ENCODE data around the gene WDFY4.

Gene WDFY4

GRCh38 chr10:48695636-48696534, 11.2 kb downstream of the WDFY4 start:
- Histone ChIP-seq H3K9ac (ENCODE audit: low read length) (no peak overlapping the region), H3K4ac (ENCODE audit: low read depth, low read length) (no peak overlapping the region), H3K56ac (ENCODE audit: low read length) (no peak overlapping the region), H2AK5ac (ENCODE audit: low read length) (no peak overlapping the region), H4K5ac (ENCODE audit: low read length) (no peak overlapping the region), H3K4me3 (ENCODE audit: low read length) (no peak overlapping the region), H2BK15ac (replicated peaks; ENCODE audit: low read depth) (no peak overlapping the region), H3K4me2 (ENCODE audit: low read length) (no peak overlapping the region), H3K79me1 (ENCODE audit: low read length) (no peaks in the 10 kb centered on the region), H2BK5ac (ENCODE audit: low read length) (no peak overlapping the region), H3K18ac (ENCODE audit: low read length) (no peak overlapping the region), H2BK120ac (ENCODE audit: low read depth, low read length) (no peak overlapping the region), H3K27me3 (ENCODE audit: insufficient read depth, low read length, poor library complexity) (no peaks in the 10 kb centered on the region), H4K8ac (ENCODE audit: low read depth, low read length) (no peak overlapping the region), H3K23ac (ENCODE audit: low read length) (no peak overlapping the region), H3K79me2 (ENCODE audit: control insufficient read depth, insufficient read depth, low read length) (no peaks in the 10 kb centered on the region), H3K36me3 (ENCODE audit: control insufficient read depth, insufficient read depth, low read length) (no peaks in the 10 kb centered on the region), H3K27ac (ENCODE audit: low read depth, low read length) (no peak overlapping the region), H3K4me1 (ENCODE audit: control insufficient read depth, low read depth, low read length) (peaks cover 2% of the 10 kb centered on the region)
- WGBS (ENCODE audit: extremely low coverage, insufficient coverage, low lambda C conversion rate): no CpG with 5 or more reads among the region's 13 CpGs
- no peak for DNase-seq

GRCh38 chr10:48696535-48696873, 11.8 kb downstream of the WDFY4 start:
- Histone ChIP-seq H3K18ac (ENCODE audit: low read length) (no peak overlapping the region), H2AK5ac (ENCODE audit: low read length) (no peak overlapping the region), H2BK15ac (replicated peaks; ENCODE audit: low read depth) (no peak overlapping the region), H3K56ac (ENCODE audit: low read length) (no peak overlapping the region), H3K36me3 (ENCODE audit: control insufficient read depth, insufficient read depth, low read length) (no peaks in the 10 kb centered on the region), H3K4me2 (ENCODE audit: low read length) (no peak overlapping the region), H2BK120ac (ENCODE audit: low read depth, low read length) (no peak overlapping the region), H3K79me2 (ENCODE audit: control insufficient read depth, insufficient read depth, low read length) (no peaks in the 10 kb centered on the region), H2BK5ac (ENCODE audit: low read length) (no peak overlapping the region), H4K5ac (ENCODE audit: low read length) (no peak overlapping the region), H3K23ac (ENCODE audit: low read length) (no peak overlapping the region), H3K4ac (ENCODE audit: low read depth, low read length) (no peak overlapping the region), H3K79me1 (ENCODE audit: low read length) (no peaks in the 10 kb centered on the region), H3K27ac (ENCODE audit: low read depth, low read length) (no peak overlapping the region), H3K27me3 (ENCODE audit: insufficient read depth, low read length, poor library complexity) (no peaks in the 10 kb centered on the region), H3K4me1 (ENCODE audit: control insufficient read depth, low read depth, low read length) (peaks cover 2% of the 10 kb centered on the region), H3K4me3 (ENCODE audit: low read length) (no peak overlapping the region), H4K8ac (ENCODE audit: low read depth, low read length) (no peak overlapping the region), H3K9ac (ENCODE audit: low read length) (no peak overlapping the region)
- DNase-seq: no peak
- no CpG with 5 or more reads among the region's 4 CpGs for WGBS (ENCODE audit: extremely low coverage, insufficient coverage, low lambda C conversion rate)

- DNase-seq: no peak
- Histone ChIP-seq H3K4me1 (ENCODE audit: control insufficient read depth, low read depth, low read length) (peaks cover under 1% of the 10 kb centered on the region), H3K4me2 (ENCODE audit: low read length) (no peak overlapping the region), H3K56ac (ENCODE audit: low read length) (no peak overlapping the region), H2BK5ac (ENCODE audit: low read length) (no peak overlapping the region), H4K5ac (ENCODE audit: low read length) (no peak overlapping the region), H3K4me3 (ENCODE audit: low read length) (no peak overlapping the region), H3K79me1 (ENCODE audit: low read length) (no peaks in the 10 kb centered on the region), H3K36me3 (ENCODE audit: control insufficient read depth, insufficient read depth, low read length) (no peaks in the 10 kb centered on the region), H2BK120ac (ENCODE audit: low read depth, low read length) (no peak overlapping the region), H3K79me2 (ENCODE audit: control insufficient read depth, insufficient read depth, low read length) (no peaks in the 10 kb centered on the region), H3K18ac (ENCODE audit: low read length) (no peak overlapping the region), H3K27ac (ENCODE audit: low read depth, low read length) (no peak overlapping the region), H2AK5ac (ENCODE audit: low read length) (no peak overlapping the region), H2BK15ac (replicated peaks; ENCODE audit: low read depth) (no peak overlapping the region), H3K4ac (ENCODE audit: low read depth, low read length) (no peak overlapping the region), H3K27me3 (ENCODE audit: insufficient read depth, low read length, poor library complexity) (no peaks in the 10 kb centered on the region), H3K9ac (ENCODE audit: low read length) (no peak overlapping the region), H3K23ac (ENCODE audit: low read length) (no peak overlapping the region), H4K8ac (ENCODE audit: low read depth, low read length) (no peak overlapping the region)
- no CpG with 5 or more reads among the region's 5 CpGs for WGBS (ENCODE audit: extremely low coverage, insufficient coverage, low lambda C conversion rate)
Measured at GRCh38 chr10:48697091-48697490, 12.4 kb downstream of the WDFY4 start.

- no peak overlapping the region for H2BK120ac ChIP-seq (ENCODE audit: low read depth, low read length)
- no peak overlapping the region for H3K23ac ChIP-seq (ENCODE audit: low read length)
- H3K36me3 ChIP-seq (ENCODE audit: control insufficient read depth, insufficient read depth, low read length): no peaks in the 10 kb centered on the region
- no peaks in the 10 kb centered on the region for H3K27me3 ChIP-seq (ENCODE audit: insufficient read depth, low read length, poor library complexity)
- no peak overlapping the region for H3K4me3 ChIP-seq (ENCODE audit: low read length)
- H3K18ac ChIP-seq (ENCODE audit: low read length): no peak overlapping the region
- H3K27ac ChIP-seq (ENCODE audit: low read depth, low read length): no peak overlapping the region
- no peaks in the 10 kb centered on the region for H3K79me1 ChIP-seq (ENCODE audit: low read length)
- H3K79me2 ChIP-seq (ENCODE audit: control insufficient read depth, insufficient read depth, low read length): no peaks in the 10 kb centered on the region
- H3K56ac ChIP-seq (ENCODE audit: low read length): no peak overlapping the region
- H4K8ac ChIP-seq (ENCODE audit: low read depth, low read length): no peak overlapping the region
- no peak for DNase-seq
- H4K5ac ChIP-seq (ENCODE audit: low read length): no peak overlapping the region
- H3K4me1 ChIP-seq (ENCODE audit: control insufficient read depth, low read depth, low read length): no peaks in the 10 kb centered on the region
- no peak overlapping the region for H3K4ac ChIP-seq (ENCODE audit: low read depth, low read length)
- no peak overlapping the region for H3K4me2 ChIP-seq (ENCODE audit: low read length)
- H2BK15ac ChIP-seq (replicated peaks; ENCODE audit: low read depth): no peak overlapping the region
- whole genome bisulfite sequencing (ENCODE audit: extremely low coverage, insufficient coverage, low lambda C conversion rate): no CpG with 5 or more reads among the region's 19 CpGs
- no peak overlapping the region for H2AK5ac ChIP-seq (ENCODE audit: low read length)
- no peak overlapping the region for H3K9ac ChIP-seq (ENCODE audit: low read length)
- no peak overlapping the region for H2BK5ac ChIP-seq (ENCODE audit: low read length)
Measured at GRCh38 chr10:48697821-48698764, 13.4 kb downstream of the WDFY4 start.

GRCh38 chr10:48699011-48699627, 14.4 kb downstream of the WDFY4 start:
- no peak for DNase-seq
- no peak overlapping the region for H4K8ac ChIP-seq (ENCODE audit: low read depth, low read length)
- no peaks in the 10 kb centered on the region for H3K4me1 ChIP-seq (ENCODE audit: control insufficient read depth, low read depth, low read length)

More at GRCh38 chr10:48699011-48699627, 14.4 kb downstream of the WDFY4 start:
- no CpG with 5 or more reads among the region's 8 CpGs for WGBS (ENCODE audit: extremely low coverage, insufficient coverage, low lambda C conversion rate)
- no peak overlapping the region for H2BK5ac ChIP-seq (ENCODE audit: low read length)
- H3K4ac ChIP-seq (ENCODE audit: low read depth, low read length): no peak overlapping the region
- no peak overlapping the region for H2AK5ac ChIP-seq (ENCODE audit: low read length)
- no peaks in the 10 kb centered on the region for H3K27me3 ChIP-seq (ENCODE audit: insufficient read depth, low read length, poor library complexity)
- no peaks in the 10 kb centered on the region for H3K36me3 ChIP-seq (ENCODE audit: control insufficient read depth, insufficient read depth, low read length)
- H3K79me2 ChIP-seq (ENCODE audit: control insufficient read depth, insufficient read depth, low read length): no peaks in the 10 kb centered on the region
- no peaks in the 10 kb centered on the region for H3K79me1 ChIP-seq (ENCODE audit: low read length)
- H2BK15ac ChIP-seq (replicated peaks; ENCODE audit: low read depth): no peak overlapping the region
- H3K18ac ChIP-seq (ENCODE audit: low read length): no peak overlapping the region
- no peak overlapping the region for H3K9ac ChIP-seq (ENCODE audit: low read length)
- H4K5ac ChIP-seq (ENCODE audit: low read length): no peak overlapping the region
- no peak overlapping the region for H2BK120ac ChIP-seq (ENCODE audit: low read depth, low read length)
- H3K4me2 ChIP-seq (ENCODE audit: low read length): no peak overlapping the region
- H3K27ac ChIP-seq (ENCODE audit: low read depth, low read length): no peak overlapping the region
- H3K23ac ChIP-seq (ENCODE audit: low read length): no peak overlapping the region
- no peak overlapping the region for H3K4me3 ChIP-seq (ENCODE audit: low read length)
- no peak overlapping the region for H3K56ac ChIP-seq (ENCODE audit: low read length)

Measured in mesendoderm (in vitro differentiated cells).